HG03108 (cell line): ENCODE results near the gene DNAL4.

Experiments used
- ATAC-seq: cut with Tn5 transposase; IDR thresholded peaks from one replicate; pipeline ENCODE4 v1.9.1; 2021; ENCODE audit warnings: moderate library complexity; ENCODE audit not compliant: unreplicated experiment

Gene DNAL4

DNA sequence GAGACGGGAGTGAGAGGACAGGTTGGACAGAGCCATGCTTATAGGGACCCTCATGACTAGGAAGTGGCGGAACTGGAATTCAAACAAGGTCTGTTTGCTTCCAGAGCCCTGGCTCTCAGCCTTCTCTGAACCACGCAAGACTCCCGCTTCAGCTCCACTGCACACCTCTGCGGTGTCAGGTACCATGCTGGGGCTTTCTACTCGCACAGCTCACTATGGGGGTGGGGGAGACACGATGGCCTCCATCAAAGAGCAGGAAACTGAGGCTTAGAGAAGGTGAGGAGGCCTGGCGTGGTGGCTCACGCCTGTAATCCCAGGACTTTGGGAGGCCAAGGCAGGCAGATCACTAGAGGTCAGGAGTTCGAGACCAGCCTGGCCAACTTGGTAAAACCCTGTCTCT lies 52.4 kb downstream of the DNAL4 start:
- ATAC-seq: no peak

DNA sequence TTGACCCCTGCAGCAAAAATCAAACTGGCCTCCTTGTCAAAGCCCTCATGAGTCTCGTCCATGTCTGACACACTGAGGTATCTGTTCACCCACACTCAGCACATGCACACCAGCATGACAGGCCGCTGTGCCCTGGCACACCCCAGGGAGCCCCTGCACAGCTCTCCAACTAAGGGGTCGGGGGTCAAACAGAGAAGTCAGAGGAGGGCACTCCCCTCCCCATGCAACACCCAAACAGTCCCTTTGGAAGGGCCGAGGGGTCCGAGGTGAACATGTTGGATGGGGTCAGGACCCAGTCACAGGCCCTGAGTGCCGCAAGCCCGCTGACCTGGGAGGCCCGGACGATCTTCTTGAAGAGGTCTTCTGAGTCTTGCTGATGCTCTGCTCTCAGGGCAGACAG lies 52.8 kb downstream of the DNAL4 start:
- ATAC-seq: no peak

DNA sequence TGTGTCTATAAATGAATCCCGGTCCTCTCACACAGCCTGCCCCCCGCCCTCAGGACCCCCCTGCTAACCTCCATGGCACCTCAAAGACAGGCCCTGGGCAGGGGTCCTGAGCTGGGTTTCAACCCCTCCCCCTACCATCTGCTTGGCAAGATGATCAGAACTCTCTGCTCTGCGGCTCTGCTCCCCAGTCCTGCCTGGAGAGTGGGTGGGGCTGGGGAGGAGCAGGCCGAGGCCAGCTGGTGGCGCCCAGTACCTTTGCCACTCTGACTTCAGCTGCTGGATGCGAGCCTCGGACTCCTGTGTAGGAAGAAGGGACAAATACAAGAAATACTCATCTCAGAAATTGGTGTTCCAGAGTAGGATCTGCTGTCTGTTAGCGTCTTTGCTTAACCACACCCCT lies 53.2 kb downstream of the DNAL4 start:
- no peak for ATAC-seq

DNA sequence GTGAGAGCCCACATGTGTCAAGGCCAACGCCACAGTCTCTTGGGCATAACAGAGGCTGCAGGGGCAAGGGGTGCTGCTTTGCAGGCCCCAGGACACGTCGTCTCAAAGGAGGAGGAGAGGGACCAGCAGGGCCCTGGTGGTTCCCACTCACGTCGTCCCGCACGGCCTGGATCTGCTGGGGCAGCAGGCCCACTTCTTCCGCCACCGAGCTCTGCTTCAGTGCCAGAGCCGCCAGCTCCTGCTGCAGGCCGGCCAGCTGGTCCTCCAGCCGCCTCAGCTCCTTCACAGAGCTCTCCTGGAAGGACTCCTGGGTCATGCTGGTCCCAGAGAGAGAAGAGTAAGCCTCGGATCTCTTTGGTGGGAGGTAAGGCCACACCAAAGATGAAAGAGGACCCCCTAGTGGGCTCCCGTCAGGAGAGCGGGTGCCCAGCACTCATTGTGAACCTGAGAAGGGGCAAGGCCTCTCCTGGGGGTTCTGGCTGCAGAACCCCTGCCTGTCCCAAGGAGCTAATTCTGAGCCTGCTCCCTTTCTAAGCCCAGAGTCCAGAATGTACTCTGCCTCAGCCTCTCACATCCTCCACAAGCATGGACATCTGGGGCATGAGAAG lies 53.7 kb downstream of the DNAL4 start:
- ATAC-seq: no peak

DNA sequence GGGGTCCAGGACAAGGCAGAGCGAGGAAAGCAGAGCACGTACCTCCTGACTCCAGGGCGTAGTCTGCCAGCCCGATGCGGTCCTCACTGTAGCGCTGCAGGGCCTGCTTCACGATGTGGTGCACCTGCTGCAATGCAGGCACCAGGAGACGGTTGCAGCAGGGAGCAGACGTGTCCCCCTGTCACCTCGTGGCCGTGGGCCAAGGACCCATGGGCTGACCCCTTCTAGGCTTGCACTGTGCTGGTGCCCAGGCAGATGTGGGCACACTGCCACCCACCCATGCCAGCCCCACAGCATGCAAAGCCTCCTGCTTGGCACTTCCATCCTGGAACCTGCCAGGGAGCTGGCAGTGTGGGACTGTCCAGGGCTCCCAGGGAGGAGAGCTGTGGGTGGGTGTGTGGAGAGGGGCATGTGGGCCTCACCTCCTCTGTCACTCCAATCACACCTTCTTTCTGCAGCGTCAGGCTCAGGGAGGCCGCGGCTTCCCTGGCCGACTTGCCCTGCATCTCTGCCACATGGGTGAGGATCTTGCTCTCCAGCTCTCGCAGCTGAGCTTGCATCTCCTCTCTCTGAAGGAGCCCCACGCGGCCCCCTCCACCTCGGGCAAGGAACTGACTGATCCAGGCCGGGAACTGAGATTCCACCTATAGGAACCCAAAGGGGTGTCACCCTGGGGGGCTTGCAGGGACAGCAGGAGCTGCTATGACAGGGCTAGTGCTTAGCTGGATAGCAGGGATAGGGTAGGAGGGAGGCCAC lies 54.5 kb downstream of the DNAL4 start:
- no peak for ATAC-seq

DNA sequence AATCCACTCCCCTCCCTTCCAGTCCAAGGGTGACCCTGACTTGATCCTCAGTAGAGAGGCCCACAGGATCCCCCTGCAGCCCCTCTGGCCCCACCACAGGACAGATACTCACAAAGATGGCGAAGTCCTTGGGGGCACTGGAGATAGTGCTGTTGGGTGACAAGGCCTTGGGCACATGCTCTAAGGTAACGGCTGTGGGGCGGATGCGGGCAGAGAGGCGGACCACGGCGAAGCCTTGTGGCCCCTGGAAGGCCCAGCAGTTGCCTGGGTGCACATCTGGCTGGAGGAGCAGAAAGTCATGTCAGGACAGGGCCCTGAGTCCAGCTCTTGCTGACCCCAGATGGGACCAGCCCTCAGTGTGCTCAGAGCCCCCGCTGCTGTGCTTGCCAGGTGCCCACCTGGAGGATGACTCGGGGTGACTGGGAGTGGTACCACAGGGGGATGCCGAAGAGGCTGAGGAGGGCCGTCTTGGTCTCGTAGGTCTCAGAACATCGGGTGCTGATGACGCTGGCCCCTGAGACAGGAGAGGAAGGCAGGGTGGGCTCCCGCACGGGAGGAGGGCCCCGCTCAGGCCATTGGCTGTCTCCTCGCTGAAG lies 55.4 kb downstream of the DNAL4 start:
- no peak for ATAC-seq

DNA sequence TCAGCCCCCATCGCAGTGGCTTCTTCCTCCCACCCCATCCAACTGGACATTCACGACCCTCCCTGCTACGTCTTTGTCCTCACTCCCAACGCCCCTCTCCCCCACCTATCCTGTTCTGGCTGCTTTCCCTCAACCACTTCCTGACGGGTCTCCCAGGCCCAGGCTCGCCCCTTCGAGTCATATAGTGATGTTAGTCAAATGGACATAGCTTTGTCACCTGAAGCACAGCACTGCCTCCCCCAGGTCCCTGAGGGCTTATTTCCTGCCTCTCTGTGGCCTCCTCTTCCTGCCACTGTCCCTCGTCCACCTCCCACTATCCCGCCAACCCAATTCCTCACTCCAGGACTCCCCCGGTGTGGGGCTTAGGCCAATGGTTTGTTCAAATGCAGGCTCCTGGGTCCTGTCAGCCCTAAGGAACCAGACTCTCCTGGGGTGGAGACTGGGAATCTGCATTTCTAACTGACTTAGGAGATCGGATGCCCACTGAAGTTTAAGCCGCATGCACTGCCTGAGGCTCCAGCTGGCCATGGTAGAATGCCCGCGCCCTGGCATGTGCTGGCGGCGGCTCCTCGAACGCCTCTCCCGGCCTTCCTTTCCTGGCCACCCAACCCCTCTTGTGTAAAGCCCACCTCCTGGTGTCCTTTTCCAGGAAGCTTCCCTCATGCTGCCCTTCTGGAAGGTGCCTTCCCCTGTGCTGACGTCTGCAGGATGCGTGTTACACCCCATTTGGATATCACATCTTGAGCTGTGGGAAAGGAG lies 56.5 kb downstream of the DNAL4 start:
- ATAC-seq: no peak

DNA sequence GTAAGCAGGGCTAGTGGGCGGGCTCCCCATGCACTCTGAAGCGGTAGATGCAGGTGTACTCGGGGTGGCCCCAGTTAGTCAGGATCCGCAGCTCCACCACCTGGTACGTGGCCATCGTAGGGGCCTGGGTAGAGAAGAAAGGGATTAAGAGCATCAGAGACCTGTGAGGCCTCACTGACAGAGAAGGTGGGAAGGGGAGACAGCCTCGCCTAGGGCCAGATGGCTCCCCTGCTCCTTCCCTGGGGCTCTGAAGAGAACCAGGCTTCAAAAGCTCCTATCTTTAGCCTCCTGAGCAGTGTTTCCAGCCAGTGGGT lies 57.7 kb downstream of the DNAL4 start:
- no peak for ATAC-seq

DNA sequence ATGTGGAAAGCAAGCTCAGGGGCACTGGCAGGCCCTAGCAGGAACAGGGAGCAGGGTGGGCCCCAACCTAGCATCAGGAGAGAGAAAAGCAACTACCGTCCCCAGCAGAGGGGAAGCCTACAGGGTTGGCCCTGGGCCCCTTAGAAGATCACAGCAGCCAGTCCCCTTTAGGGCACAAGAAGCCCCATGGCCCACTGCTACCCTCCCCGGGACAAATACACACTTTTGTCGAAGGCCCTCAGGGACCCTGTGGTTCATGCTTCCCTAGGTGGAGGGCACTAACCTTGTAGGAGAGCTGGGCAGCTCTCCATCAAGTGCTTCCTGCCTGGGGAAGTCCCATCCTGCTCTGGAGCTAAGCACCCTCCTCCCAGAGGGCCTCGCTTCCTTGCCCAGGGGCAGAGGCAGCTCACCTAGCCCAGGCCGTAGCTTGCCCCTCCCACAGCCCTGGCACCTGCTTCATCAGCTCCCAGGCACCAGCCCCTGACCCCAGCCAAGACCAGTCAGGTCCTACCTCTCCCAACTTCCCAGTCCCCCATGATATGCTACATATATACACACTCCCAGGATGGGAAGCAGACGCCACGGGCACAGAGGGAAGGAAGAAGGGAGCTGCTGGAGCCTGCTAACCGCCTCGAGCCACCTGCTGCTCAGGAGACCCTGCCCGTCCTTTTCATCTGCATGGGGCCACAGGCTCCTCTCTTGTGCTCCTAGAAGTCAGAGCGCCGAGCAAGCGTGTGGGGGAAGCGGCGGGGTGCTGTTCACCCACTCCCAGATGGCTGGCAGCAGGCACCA lies 58.3 kb downstream of the DNAL4 start:
- ATAC-seq: no peak

DNA sequence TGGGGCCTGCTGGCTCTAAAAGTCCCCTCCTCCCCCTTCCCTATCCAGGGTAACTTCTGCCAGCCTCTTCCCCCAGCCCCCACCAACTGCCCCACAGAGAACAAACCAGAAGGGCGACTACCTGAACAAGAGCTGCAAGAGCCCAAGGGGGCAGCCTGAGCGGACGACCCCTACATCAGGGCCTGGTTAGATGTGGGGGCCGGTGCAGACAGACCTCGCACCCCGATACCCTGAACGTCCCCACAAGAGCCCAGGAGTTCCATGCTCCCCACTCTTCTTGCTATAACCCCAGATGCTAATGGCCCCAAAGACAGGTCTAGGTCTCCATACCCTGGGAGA lies 58.8 kb downstream of the DNAL4 start:
- no peak for ATAC-seq

DNA sequence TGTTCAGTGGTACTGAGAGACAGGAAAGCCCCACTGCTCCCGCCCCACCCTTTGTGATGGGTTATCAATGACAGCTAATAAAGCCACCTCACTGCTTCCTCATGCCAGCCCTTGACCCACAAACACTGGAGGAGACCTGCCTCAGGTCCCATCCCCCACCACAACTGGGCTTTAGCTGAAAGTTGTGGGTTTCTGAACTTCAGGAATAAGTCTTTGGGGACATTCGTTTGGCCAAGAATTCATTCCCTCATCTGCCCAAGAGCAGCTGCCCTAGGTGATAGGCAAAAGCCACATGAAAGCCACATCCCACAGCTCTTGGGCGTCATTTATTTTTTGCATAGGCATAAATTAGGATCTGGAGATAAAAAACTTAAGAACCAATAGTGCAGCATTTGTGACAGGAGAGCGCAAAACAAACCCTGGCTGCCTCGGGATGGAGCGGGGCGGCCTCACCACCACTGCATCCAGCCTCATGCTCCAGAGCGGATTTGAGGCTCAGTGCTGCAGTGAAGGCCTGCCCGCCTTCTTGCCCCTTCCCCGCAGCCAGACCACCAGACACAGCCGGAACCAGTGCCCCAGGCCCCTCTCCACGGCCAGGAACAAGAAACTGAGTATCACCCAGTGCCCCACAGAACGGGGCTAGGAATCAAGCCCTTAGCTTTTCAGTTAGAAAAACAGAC lies 59.4 kb downstream of the DNAL4 start:
- ATAC-seq: no peak

DNA sequence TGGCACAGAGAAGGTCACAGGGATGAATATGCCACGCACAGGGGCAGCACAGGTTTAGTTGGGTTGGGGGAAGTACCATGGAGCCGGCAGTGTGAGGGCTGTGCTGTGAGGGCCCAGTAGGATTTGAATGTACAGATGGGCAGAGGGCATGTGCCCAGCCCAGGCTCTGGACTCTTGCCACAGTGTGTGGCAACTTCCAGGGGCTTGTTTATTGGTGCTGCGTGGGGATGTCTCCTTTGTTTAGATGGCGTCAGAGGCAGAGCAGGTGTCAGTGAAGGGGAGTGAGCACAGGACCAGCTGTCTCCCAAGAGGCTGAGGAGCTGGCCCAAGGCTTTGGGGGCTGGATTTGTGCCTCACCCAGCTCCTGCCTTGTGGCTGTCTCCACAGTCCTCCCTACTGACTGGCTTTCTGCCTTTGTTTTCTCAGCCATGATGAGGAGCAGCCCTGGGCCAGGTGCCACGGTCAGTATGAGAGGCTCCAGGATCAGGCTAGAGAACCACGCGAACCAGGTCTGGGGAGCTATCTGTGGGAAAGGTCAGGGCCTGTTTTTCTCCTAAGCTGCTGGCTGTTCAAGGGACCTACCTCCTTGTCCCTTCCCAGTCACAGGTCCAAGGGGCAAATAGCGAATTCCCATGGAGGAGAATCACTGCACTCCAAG lies 60.1 kb downstream of the DNAL4 start:
- no peak for ATAC-seq

DNA sequence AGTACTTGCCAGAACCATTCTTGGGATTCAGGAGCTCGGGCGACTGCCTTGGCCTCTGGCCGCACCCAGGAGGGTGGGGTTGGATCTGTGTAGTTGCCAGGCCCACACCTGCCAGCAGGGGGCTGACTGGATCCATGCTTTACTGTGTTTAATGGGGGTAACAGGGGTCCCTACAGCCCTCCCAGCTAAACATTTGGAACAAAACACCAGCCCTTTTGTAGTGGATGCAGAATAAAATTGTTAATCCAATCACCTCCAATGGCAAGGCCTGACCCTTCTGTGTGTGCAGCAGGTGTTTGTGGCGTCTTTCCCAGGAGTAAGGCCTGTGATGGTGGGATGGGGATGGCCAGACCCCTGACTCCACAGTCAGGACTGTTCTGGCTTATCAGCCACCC lies 60.6 kb downstream of the DNAL4 start:
- ATAC-seq: no peak

DNA sequence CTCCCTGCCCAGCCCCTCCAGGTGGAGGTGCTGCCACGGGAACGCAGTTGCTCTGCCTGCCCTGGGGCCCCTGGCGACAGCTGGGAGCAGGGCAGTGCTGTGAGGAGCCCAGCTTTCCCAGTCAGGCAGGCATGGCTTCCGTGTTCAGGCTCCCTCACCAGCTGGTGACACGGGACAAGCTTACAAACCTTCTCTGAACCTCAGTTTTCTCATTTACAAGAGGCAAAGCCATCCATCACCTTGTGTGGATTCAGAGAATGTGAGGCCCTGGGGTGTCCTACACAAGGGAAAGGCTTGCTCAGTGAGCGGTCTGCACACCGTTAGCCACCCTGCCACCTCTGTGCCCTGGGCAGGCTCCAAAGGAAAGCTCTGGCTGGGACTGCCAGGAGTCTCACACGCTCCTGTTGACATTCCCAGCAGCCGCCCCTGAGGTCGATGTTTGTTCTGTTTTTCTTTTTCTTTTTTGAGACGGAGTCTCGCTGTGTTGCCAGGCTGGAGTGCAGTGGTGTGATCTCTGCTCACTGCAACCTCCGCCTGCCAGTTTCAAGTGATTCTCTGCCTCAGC lies 61.6 kb downstream of the DNAL4 start:
- no peak for ATAC-seq

DNA sequence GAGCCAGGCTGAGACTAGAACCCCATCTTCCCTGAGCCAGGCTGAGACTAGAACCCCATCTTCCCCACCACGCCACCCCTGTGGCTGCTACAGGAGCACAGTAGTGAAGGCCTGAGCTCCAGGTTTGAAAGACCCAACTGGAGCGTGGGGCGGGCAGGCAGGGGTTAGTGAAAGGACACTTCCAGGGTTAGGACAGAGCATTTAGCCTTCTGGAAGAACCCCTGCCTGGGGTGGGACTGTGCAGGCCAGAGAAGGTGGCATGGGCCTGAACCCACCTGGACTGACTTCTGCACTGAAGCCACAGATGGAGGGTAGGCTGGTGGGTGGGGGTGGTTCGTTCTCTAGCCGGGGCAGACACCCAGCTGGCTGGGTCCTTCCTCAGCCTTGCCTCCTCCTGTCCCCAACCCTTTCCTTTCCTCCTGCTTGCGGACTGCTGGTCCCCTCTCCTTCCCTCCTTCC lies 62.2 kb downstream of the DNAL4 start:
- no peak for ATAC-seq

DNA sequence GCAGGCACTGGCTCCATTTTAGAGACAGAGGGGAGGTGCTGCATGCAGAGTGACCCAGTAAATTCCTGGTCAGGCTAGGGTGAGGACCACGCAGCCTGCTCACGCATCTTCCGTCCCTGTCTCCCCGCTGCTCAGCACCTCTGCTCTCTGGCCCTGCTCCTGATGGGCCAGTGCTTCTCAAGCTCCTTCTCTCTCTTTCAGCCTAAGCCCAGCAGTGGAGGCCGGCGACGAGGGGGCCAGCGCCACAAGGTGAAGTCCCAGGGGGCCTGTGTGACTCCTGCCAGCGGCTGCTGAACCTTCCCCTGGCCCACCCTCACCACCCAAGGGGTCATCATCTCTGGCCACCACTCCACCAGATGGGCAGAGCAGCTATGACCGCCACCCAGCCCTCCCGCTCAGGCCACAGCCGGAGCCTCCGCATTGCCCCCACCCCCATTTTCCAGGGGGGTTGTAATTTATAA lies 63.5 kb downstream of the DNAL4 start:
- ATAC-seq: no peak

DNA sequence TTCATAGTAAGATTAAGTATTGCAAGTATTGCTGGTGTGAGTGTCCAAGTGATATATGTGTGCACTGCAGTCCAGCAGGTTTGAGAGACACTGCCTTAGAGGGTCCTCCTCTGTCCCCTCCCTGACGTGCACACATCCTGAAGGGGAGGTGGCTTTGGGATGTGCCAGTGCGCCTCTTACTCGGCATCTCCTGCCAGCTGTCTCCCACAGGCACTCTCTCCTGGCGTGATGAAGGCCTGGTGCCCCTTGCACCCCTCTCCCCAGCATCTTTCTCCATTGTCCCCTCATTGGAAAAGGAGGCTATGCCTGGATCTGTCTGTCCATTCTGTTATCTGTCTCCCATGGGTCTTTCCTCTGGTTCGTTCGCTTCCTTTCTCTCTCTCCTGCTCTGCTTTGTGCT lies 64.0 kb downstream of the DNAL4 start:
- ATAC-seq: no peak

DNA sequence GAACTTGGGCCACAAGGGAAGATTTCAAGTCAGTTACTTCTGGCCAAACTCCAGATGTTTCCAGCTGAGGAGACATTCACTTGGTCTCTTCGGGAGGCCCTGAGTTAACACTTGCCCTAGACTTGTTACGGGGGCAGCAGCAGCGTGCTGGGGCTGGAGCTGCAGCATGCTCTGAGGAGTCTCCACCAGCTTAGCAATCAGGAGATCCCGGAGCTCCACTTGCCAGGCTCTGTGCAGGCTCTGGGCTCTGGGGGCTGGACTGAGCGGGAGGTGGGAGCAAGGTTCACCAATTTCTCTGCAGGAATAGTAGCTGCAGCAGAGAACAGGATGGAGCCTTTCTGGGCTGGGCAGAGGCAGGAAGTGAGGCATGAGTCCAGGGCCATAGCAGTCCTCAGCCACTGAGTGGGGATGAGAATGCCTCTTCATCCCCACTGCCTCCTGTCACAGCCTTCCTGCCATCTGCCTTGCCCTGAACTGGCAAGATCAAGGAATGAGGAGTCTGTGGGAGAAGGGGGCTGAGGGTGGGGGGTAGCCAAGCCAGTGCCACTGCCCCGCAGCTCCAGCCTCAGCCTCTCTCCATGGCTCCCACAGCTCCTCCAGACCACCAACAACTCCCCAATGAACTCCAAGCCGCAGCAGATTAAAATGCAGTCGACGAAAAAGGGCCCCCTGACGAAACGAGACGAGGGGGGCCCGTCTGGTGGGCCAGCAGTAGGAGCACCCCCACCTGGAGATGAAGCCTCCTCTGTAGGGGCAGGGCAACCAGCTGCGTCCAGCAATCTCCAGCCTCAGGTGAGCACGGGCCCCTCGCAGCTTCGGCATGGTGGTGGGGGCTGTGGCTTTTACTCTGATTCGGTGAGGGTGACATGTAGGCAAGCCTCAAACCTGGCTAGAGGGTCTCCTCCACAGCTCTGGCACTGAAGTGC lies 64.8 kb downstream of the DNAL4 start:
- ATAC-seq: no peak
